GM19193 (cell line): Measurements from ENCODE around the gene CPSF3.

Experiments
- POLR2A ChIP-seq: IDR thresholded peaks from 4 replicates; pipeline ENCODE4 v1.6.1; 2011; ENCODE audit not compliant: insufficient read depth, insufficient read length; ENCODE audit errors: extremely low read depth

CPSF3 gene

DNA sequence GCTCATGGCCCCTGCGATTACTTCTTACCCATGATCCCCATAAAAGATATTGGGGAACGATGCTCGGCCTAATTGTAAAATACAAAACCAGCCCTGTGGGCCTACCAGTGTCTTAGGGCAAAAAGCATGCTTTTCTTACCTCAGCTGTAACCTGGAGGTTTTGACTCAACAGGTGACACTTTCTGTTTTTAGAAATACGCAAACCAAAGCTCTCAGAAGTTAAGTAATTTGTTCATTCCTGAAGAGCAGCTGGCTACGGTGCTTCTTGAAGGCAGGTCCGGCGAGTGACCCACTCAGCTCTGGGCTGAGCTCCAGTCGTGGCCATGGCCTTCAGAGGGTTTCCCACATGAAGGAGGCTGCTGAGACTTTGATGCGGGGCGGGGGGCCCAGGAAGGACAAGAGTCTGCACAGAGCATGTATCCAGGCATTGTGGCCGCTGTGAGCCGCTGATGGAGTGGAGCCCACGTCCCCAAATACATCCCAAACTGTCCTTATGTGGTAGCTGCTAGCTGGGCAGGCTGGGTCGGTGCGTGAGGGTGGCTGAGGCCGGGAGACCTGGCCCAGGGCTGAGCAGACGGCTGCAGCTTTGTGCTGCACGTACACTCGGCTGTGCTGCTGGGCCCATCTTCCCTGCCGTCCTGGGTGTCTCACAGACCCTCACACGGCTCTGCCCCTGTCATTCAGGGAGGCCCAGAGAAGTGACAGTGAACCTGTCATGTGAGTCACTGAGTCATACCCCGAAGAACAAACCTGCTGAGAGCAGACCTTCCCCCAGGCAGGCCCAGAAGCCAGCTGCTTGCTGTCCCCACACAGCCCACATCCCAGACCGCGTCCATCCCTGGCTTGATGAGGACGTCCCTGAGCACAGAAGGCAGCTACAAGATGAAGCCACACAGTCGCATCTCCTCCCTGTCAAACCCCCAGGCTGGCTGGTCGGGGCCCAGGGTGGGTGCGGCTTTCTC is 34.2 kb upstream of the CPSF3 start:
- TF ChIP-seq POLR2A: no peak

DNA sequence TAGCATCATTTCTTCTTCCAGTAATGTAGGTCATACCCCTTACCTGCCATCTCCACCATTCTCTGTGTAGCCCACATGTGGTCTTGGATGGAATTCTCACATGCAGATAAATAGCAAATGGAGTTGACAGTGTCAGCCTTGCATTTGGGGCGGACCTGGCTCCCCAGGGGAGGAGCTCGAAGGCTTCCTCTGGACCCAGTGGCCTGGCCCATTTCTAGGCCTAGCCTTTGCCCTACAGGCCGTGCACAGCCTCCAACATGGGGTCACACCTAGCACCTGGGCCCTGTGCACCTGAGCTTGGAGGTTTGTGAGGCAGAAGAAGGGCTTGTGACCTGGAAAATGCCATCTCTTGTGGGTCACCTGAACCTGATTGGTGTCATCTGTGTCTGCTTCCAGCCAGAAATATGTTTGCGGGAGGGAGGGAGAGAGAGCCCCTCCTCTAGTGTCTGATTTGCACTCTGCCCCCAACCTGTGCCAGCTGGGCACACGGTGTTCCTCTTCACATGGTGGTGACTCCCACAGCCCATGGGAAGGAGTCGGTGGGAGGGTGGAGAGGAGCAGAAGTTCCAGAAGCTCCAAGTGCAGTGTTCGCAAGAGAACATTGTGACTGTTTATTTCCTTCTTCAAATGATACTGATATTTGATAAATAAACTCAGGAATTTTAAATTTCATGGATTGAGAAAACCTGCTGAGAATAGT is 33.2 kb upstream of the CPSF3 start:
- TF ChIP-seq POLR2A: no peak

DNA sequence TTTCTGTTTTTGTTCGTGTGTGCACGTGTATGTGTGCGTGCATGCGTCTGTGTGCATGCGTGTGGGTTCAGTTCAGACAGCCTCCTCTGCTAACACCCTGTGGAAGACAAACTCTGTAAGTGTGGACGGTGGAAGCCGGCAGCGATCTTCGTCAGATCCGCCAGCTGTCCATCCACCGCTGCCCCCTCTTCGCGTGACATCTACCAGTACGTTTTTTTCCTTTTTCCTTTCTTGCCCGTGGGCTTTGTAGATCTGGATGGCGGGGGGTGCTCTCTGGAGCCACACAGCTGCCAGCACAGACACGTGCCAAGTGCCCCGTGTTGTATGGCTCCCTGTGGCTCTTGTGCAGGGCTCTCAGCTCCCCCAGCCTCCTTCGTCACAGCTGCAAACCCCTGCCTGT is 32.5 kb upstream of the CPSF3 start:
- TF ChIP-seq POLR2A: no peak

DNA sequence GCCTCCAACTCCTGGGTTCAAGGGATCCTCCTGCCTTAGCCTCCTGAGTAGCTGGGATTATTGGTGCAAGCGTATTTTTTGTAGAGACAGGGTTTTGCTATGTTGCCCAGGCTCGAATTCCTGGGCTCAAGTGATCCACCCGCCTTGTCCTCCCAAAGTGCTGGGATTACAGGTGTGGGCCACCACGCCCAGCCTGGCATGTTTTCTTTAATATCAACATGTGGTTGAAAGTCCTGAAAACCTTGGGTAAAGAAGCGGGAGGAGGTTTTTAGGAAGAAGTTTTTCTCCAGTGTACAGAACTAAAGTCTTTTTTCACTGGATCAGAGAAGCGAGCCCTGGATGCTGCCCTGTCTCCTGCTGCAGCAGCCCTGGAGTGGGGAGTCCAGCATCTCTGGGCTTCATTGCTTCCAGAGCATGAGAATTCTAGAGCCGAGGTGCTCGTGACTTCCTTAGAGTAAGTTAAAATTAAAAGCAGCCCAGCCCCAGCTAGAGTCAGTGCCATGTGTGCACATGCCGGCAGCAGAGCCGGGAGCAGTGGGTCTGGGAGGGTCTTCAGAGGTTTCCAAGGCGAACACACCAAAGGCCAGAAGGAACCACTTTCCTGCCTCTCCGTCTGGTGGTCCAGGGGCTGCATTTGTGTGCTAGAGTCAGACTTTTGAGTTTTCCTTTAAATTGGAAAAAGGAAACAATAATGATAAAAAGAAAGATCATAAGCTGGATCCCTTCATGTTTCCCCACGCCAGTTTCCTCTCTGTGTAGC is 31.3 kb upstream of the CPSF3 start:
- no peak for TF ChIP-seq POLR2A

DNA sequence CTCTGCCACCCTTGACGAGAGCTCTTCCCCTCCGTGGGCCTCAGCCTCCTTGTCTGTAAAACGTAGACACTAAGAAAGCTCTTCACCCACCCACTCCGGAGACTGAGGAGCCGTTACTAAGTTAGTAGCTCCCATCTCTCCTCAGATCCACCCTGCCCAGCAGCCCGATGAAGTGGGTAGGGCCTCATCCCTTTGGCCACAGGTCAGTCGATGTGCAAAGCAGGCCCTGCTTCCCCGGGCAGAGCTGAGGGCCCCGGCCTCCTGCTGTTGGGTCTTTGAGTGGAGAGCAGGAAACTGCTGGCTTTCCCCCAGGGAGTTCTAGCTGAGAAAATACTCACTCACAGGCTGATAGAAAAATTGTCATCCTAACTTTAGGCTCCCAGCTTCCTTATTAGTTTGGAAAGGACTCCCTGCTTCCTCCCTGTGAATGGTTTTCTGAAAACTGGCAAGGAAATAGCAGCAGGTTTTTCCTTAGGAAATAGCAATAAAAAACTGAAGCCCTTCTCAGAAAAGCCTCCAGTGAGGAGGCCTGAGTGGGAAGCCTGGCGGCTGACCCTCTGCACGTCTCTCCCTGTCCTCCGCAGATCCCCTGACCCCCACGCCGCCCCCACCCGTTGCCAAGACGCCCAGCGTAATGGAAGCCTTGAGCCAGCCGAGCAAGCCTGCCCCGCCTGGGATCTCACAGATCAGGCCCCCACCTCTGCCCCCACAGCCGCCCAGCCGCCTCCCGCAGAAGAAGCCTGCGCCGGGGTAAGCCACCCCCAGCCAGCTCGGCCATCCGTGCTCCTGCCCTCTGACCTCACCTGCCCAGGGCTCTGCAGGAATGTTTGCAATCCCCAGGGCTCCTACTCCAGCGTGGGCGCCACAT is 30.3 kb upstream of the CPSF3 start:
- TF ChIP-seq POLR2A: no peak

DNA sequence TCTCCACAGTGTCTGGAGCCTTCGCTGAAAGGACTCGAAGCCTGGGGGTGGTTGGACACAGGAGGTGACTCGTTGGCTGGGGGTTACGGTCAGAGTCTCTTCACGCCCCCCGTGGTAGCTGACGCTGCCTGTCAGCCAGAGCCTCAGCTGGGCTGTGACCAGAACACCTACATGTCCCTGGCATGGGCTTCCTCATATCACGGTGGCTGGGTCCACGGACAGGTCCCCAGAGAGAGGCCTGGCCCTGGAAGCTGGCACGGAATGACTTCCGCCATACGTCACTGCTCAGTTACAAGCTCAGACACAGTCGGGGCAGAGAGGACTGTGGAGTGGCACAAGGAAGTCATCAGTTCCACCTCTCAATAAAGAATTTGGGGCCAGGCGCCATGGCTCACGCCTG is 28.6 kb upstream of the CPSF3 start:
- no peak for TF ChIP-seq POLR2A

DNA sequence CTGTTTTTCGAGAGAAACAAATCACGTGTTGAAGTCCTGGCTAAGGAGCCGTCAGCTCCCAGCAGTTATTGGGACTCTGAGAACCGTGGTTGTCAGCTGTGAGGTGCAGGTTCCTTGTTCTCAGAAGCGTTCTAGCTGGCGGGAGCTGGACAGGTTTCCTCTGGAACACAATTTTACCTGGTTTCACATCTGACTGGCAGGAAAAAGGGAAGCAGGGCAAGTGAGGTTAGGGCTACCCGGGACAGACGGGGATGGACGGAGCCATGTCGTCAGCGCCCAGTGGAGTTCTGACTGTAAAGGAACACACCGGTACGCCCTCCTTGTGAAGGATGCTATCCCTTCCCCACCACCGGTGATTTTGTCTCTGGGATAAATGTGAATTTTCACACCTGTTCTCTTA is 26.3 kb upstream of the CPSF3 start:
- TF ChIP-seq POLR2A: no peak

DNA sequence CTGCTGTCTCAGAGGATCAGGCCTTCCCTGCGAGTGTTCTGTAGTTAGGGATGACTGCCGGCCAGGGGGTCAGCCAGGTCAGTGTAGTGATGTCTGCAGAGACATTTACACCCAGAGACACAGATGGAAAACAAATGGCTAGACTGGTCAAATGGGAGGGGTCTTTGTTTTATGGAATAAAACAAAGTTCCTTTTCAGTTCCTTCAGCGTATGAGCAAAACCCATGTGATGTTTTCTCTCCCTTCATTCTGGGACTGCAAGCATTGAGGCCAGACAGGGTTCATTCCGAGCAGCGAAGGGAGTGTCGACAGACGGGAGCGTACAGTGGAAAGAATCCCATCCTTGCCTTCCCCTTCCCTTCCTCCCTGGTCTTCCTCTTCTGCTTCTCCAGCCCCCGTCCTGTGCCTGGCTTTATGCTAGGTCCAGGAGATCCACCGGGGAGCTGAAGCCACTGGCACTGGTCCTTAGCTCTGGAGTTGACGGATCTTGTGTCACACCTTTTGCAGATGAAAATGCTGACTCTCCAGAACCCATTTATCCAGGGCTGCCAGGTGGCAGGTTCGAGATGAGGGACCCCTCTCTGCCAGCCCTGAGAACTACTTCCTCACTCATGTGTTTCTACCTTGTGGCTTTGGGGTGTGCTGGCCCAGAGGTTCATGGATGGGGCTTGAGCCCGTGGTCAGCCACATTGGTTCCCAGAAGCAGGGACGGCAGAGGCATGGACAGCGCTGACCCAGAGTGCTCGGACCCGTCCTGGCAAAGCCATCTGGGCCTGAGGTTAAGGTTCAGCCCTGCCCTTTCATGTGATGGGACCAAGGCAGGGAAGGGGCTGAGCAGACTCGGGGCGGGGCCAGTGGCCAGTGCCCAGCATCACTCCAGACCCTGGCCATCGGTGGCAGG is 24.3 kb upstream of the CPSF3 start:
- no peak for TF ChIP-seq POLR2A

DNA sequence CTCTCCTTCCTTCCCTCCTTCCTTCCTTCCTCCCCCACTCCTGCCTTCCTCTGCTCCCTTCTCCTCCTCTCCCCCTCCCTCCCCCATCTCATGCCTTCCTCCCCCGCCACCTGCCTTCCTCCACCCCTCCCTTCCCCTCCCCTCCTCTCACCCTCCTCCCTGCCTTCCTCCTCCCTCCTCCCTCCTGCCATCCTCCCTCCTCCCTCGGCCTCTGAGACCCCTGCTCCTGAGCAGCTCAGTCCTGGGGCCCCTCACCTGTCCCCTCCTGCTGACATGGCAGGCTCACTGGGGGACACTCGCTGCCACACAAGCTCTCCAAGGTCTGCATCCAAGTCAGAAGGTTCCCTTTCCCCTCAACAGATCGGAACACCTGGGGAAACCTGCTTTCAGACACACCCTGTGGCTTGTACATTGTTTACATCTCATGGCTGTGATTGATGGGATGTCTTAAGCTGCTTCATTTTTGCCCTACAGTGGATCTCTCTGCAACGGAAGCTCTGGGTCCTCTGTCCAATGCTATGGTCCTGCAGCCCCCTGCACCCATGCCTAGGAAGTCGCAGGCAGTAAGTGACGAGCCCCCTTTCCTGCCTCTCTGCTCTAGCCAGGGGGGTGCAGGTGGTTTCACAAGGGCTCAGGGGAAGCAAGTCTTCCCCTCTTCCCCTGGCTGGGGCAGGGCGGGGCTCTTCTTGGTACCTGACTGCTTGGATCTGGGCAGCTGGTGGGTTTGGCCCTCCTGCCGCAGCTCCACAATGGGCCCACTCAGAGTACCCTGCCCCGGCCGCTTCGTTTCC is 23.0 kb upstream of the CPSF3 start:
- TF ChIP-seq POLR2A: no peak

DNA sequence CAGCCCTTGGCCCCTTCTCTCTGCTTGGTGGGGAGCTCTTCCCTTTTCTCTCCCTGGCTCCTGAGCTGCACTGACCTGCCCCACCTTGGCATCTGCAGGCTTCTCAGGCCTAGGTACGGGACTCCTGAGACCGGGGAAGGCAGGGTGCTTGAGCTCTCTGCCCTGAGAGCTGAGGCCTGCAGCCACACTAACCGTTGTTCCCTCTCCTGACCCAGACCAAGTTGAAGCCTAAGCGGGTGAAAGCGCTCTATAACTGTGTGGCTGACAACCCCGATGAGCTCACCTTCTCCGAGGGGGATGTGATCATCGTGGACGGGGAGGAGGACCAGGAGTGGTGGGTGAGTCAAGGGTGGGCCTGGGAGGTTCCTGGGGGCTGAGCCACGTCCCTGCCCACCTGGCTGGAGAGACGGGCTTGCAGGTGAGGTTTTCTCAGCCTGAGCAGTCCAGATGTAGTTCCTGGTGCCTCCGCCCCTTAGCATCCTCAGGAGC is 22.4 kb upstream of the CPSF3 start:
- TF ChIP-seq POLR2A: no peak

DNA sequence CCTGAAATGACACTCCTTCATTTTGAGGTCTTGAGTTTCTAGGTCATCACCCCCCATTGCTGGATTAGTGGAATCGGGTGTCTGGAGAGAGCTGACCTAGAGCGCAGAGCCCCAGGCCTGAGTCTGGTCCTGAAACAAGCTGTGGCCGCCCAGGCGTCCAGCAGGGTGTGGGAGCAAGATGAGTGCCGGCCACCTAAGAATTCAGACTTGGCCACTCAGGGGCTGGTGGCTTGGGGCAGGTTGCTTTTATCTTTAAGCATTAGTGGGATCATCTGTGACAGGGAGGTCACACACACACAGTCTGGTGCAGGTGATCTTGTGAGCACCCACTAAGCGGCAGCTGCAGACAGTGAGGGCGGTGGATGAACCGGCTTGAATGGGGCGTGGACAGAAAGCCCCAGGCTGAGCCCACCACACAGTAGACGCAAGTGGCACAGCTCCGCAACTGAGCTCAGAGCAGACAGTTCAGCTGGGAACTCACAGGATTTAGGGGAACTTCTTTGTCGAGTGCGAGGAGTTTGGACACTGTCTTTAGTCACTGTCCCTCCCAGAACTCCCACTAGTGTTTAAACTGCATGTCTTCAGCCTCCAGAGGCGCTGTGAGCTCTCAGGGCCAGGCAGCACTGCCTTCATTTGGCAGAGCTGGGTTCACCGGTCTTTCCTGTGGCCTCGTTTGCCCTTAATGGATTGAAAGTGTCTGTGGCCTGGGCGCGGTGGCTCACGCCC is 21.6 kb upstream of the CPSF3 start:
- TF ChIP-seq POLR2A: no peak

DNA sequence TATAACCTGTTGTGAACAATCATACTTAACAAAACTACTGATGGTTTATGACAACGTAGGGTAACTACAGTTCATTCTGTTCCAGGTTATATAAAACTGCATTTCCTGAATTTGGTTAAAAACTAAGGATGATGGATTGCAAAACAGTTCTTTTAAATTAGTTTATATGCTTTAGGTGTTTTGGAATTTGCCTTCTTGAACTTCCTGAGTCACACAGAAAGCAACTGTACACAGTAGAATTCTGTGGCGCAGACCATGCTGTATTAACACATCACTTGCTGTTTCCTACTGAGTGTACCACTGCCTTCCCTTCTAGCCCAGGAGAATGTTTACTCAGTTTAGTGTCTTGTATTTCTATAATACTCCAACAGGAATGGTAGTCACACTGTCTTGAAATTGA is 19.5 kb upstream of the CPSF3 start:
- no peak for TF ChIP-seq POLR2A
